Measurements from ENCODE around the gene ENPP4.

The ENPP4 gene

GRCh38 chr6:46137387-46137786 lies 7.6 kb downstream of the ENPP4 start:
- no peak for TF ChIP-seq CTCF (IDR thresholded peaks at IDR 0.05)

- no peak for TF ChIP-seq CTCF (IDR thresholded peaks at IDR 0.05)
Observed at GRCh38 chr6:46138281-46138680, 8.5 kb downstream of the ENPP4 start.

- no peak for TF ChIP-seq CTCF (IDR thresholded peaks at IDR 0.05)
Observed at GRCh38 chr6:46144270-46144669, 14.5 kb downstream of the ENPP4 start.

GRCh38 chr6:46156701-46157100 lies 26.9 kb downstream of the ENPP4 start:
- no peak for TF ChIP-seq CTCF (IDR thresholded peaks at IDR 0.05)

- TF ChIP-seq CTCF (IDR thresholded peaks at IDR 0.05), result no peak
Observed at GRCh38 chr6:46159229-46159628, 29.4 kb downstream of the ENPP4 start.

GRCh38 chr6:46160102-46160501 lies 30.3 kb downstream of the ENPP4 start:
- no peak for TF ChIP-seq CTCF (IDR thresholded peaks at IDR 0.05)

- no peak for TF ChIP-seq CTCF (IDR thresholded peaks at IDR 0.05)
Observed at GRCh38 chr6:46170357-46171289, 40.8 kb downstream of the ENPP4 start, which contains the start of gene ENPP5. TSS of gene ENPP5 (minus strand) at chr6:46170980. CDS start at chr6:46168262, 2,718 bp downstream.
